NCI-H1694 treated with DMSO at 0.1 percent for 48 hours (cell line): ENCODE data around the gene PCDH15.

Experiments used
- DNase-seq: peaks from one replicate; lab custom pipeline; 2025; lab: John Stamatoyannopoulos, UW

The PCDH15 gene

GRCh38 chr10:54708021-54708420 is 93.0 kb downstream of the PCDH15 start:
- no peak for DNase-seq

GRCh38 chr10:54702583-54703485 is 98.2 kb downstream of the PCDH15 start:
- no peak for DNase-seq

DNA sequence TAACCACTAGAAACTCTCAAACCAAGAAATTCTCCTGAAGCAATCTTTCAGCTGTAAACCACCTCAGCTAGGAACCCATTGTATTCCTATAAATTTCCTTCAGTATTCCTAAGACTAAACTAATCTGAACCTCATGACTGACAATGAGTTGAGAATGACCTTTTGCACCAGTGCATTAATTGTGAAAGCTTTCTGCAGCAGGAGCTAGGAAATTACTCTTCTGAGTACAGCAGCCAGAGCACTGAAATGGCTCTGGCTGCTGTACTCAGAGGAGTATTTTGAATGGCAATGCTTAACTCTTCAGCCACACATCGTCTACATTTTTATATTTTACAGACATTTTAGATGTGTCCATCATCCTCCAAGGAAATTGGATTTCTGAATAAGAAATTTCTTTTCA is 109.7 kb downstream of the PCDH15 start:
- no peak for DNase-seq

GRCh38 chr10:54682554-54682953 is 118.5 kb downstream of the PCDH15 start:
- DNase-seq, result no peak

GRCh38 chr10:54681136-54681535 is 119.9 kb downstream of the PCDH15 start:
- DNase-seq, result no peak

DNA sequence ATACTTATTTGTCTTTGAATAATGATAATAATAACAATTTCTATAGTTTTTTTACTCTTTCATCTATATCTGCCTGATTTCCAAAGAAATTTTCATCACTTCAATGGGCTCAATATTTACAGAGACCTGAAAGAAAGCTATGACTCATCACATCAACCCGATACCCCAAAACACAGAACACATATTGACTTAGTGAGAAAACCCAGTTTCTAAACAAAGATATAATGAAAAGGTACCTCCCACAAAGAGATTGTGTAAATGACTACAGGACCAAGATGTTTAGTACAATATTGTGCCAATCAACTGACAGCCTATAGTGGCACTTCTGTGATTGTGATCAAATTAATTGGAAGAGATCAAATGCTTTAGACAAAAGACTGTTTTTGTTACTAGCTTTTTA is 133.9 kb downstream of the PCDH15 start:
- DNase-seq, result no peak

DNA sequence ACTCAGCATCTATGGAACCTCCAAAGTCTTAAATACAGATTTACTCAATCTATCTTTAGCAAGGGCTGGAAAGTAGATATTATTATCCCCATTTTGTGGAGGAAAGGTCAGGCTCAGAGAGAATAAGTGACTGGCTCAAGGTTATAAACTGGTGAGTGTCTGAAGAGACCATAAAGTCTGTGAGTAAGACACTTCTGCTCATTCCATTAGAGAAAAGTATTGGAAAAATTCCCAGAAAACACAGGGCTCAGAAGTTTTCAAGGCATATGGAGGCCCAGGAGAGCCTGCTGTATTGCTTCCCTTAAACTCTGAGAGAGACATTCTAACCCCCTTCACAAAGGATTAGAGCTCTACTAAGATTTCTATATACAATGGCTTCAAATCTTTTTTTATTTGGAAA is 134.8 kb downstream of the PCDH15 start:
- no peak for DNase-seq

GRCh38 chr10:54665095-54665494 is 135.9 kb downstream of the PCDH15 start:
- DNase-seq, result no peak

DNA sequence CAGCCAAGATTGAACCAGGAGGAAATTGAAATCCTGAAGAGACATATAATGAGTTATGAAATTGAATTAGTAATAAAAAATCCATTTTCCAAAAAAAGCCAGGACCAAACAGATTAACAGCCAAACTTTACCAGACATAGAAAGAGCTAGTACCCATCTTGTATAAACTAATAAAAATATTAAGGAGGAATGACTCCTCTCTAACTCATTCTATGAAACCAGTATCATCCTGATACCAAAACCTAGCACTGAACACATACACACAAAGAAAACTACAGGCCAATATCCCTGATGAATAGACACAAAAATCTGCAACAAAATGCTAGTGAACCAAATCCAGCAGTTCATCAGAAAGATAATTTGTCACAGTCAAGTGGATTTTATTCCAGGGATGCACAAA is 140.6 kb downstream of the PCDH15 start:
- DNase-seq, result no peak

- DNase-seq, result no peak
Measured at GRCh38 chr10:54656643-54657042, 144.4 kb downstream of the PCDH15 start.

DNA sequence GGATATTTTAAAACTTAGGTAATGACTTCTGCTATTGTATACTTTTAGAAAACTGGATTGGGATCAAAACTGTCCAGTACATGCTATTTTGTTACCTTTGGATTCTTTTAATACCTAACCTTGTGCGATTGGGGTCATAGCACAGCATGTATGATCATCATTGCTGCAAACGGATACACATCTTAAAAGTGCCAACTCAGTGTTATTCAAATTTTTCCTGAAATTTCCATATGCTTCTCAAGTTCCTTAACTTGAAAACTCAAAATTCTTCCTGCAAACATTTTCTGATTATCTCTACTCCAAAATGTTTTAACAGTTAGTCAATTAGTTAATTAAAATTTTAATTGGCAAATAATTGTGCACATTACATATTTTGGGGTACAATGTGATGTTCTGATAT is 147.5 kb downstream of the PCDH15 start:
- DNase-seq, result no peak

- DNase-seq, result no peak
Measured at GRCh38 chr10:54650547-54650946, 150.5 kb downstream of the PCDH15 start.

DNA sequence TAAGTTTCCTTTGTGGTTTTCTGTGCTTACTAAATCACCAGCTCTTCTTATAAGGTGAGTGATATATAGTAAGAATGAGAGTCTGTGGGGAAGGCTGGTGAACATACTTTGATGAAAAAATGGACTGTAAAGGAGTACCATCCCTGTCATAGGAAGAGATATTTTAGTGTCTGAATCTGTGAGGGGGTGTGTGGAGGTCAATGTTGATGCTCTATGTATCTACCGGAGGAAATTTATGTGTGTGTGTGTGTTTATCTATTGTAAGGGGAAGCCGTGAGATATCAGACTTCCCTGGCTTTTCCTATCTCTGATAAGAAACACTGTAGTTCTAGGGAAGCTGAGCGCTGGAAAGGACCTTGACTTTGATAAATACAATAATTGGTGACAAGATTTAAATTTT is 179.0 kb downstream of the PCDH15 start:
- no peak for DNase-seq

DNA sequence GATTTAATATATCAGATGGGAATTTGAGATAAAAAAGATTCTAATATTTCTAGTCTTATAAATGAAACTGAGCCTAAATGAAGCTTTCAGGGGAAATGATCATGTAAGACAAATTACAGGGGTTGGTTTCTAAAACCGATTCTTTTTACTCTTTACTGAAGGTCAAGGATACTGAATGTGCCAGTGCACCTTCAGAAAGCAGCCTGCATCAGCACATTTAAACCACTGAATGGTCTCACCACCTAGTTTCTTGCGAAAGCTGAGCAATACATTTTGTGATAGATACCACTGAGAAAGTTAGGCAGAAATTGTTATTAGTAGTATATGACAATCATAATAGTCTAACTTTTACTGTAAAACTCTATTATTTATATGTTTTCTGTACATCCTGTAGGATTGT is 180.7 kb downstream of the PCDH15 start:
- DNase-seq, result no peak

GRCh38 chr10:54614072-54614471 is 187.0 kb downstream of the PCDH15 start:
- DNase-seq, result no peak

DNA sequence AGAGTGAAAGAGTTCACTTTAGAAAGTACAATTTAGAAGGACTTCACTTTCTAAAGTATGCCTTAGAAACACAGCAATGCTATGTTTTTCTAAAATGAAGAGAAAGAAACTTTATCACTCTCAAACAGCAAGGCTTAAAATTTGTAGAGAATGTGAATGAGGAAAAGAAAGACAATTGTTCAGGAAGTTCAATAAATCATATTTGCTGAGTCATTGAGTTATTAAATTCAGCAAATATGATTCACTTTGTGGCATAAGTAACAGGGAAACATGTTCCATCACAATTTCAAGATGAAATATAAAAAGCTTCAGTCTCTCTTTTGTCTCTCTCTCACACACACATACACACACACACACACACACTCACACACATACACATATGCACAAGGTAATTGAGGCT is 187.9 kb downstream of the PCDH15 start:
- no peak for DNase-seq

DNA sequence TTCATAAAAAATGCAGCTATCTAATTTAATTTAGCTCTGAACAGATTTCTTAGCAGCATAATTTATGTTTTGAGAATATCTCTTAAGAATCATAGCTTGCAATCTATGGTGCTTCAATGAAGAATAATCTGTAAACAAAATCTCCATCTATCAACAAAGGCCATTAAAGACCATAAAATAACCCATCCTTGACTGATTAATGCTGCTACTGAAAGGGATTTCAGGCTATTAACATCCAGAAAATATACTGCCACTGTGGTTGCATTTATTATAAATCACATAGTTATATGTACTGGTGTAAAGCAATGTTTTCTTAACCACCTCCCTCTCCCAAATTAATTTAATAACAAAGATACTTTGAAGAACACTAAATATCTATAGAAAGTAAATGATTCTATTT is 191.6 kb downstream of the PCDH15 start:
- DNase-seq, result no peak

DNA sequence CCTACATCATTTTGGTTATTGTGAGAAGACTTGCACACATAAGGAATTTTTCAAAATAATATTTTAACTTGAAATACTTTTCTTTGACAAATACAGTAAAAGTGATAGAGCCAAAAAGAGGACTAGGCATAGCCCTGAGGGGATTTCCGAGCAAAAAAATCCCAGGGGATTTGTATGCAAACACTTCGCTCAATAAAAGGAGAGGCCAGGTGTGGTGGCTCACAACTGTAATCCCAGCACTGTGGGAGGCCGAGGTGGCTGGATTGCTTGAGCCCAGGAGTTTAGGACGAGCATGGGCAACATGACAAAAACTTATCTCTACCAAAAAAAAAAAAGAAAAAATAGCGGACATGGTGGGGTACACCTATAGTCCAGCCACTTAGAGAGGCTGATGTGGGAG is 193.0 kb downstream of the PCDH15 start:
- no peak for DNase-seq

- no peak for DNase-seq
Measured at GRCh38 chr10:54594289-54594688, 206.7 kb downstream of the PCDH15 start.

- no peak for DNase-seq
Measured at GRCh38 chr10:54587971-54588370, 213.1 kb downstream of the PCDH15 start.

DNA sequence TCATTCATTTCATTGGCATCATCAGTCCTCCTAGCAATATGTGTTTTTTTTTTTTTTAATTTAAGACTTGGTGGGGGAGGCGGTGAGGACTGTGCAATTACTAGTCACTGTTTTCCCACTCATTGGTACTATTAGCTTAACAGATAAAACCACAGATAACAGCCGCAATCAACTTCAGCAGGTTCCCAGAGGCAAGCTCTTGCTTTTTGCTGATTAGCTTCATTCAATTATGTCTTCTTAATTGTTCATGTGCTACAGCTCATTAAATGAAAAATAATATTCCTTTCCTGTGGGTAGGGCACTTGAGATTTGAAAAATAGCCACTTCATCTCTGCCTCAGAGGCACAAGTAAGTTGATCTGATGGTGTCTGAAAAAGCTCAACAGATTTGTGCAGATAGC is 215.5 kb downstream of the PCDH15 start:
- no peak for DNase-seq

- no peak for DNase-seq
Measured at GRCh38 chr10:54577682-54578081, 223.3 kb downstream of the PCDH15 start.

GRCh38 chr10:54576541-54576940 is 224.5 kb downstream of the PCDH15 start:
- DNase-seq, result no peak

- DNase-seq, result no peak
Measured at GRCh38 chr10:54559498-54559897, 241.5 kb downstream of the PCDH15 start.
